ENCODE data around the gene SLBP. TPM values are rescaled to one million over a fixed set of nuclear protein-coding genes. Genes with fewer than 3 reads are reported as not detected.

Gene SLBP
- total and polyA plus RNA-seq, 2 of the 8 experiments (the other 6 are each of a cell fraction or from before 2014, with no cell fraction given), result 44.1 to 49.0 TPM

- Histone ChIP-seq H2BK15ac (ENCODE audit: low read length) (no peak overlapping the region), H3K79me2 (ENCODE audit: control insufficient read depth in 1 of 2, insufficient read depth in 2 of 2, low read length in 2 of 2) (no peaks in the 10 kb centered on the region), H3K9ac (replicated peaks in 1 of 4; ENCODE audit: extremely low read depth in 1 of 4, low read depth in 3 of 4, low read length in 3 of 4) (no peak overlapping the region), H3K56ac (replicated peaks; ENCODE audit: insufficient read length, low read depth, low read length) (no peak overlapping the region), H3K4me2 (ENCODE audit: insufficient read depth in 1 of 2, low read depth in 2 of 2, low read length in 2 of 2) (no peak overlapping the region), H3K4ac (replicated peaks; ENCODE audit: insufficient read length, low read depth, low read length) (no peak overlapping the region), H2AFZ (ENCODE audit: low read length) (no peak overlapping the region), H3K79me1 (ENCODE audit: low read depth, low read length) (no peaks in the 10 kb centered on the region; the same call in 1 of the 2 replicates), H3K27ac (ENCODE audit: low read depth, low read length) (no peak overlapping the region), H4K8ac (ENCODE audit: extremely low read depth, insufficient read depth, low read length) (no peak overlapping the region), H2BK120ac (replicated peaks; ENCODE audit: low read depth, low read length) (no peak overlapping the region), H4K20me1 (replicated peaks in 1 of 2; ENCODE audit: control insufficient read depth in 1 of 2, insufficient read depth in 2 of 2, low read length in 2 of 2) (no peaks in the 10 kb centered on the region), H3K36me3 (ENCODE audit: control insufficient read depth in 2 of 4, insufficient read depth in 4 of 4, low read length in 3 of 4) (no peaks in the 10 kb centered on the region), H3K23me2 (ENCODE audit: low read depth, low read length) (no peaks in the 10 kb centered on the region), H3K27me3 (replicated peaks in 1 of 4; ENCODE audit: control insufficient read depth in 3 of 4, extremely low read depth in 1 of 4, insufficient read depth in 3 of 4, low read length in 3 of 4) (no peaks in the 10 kb centered on the region), H2BK5ac (ENCODE audit: low read depth, low read length) (no peak overlapping the region), H4K91ac (replicated peaks; ENCODE audit: insufficient read length, low read length) (no peak overlapping the region), H2AK5ac (ENCODE audit: low read depth, low read length) (no peak overlapping the region), H4K5ac (ENCODE audit: insufficient read length, low read depth, low read length) (no peak overlapping the region), H3K9me3 (ENCODE audit: insufficient read depth in 2 of 2, low read depth in 1 of 2, low read length in 1 of 2) (no peaks in the 10 kb centered on the region), H3K18ac (ENCODE audit: extremely low read depth, low read length) (no peak overlapping the region), H3K4me1 (replicated peaks in 1 of 4; ENCODE audit: control insufficient read depth in 3 of 4, insufficient read depth in 4 of 4, low read length in 3 of 4) (peaks cover 0 to 3% (median 2%) of the 10 kb centered on the region in 4 experiments; a peak in 2 of 7 replicates), H2BK20ac (ENCODE audit: low read length) (no peak overlapping the region), H3K14ac (ENCODE audit: insufficient read length) (no peak overlapping the region), H3K4me3 (ENCODE audit: extremely low read depth in 1 of 4, insufficient read depth in 2 of 4, low read depth in 3 of 4, low read length in 4 of 4) (no peak overlapping the region), H2BK12ac (ENCODE audit: low read depth, low read length) (0 out of 2 replicates have a peak overlapping the region, but pooled peaks have one; percentile 1), H3K23ac (ENCODE audit: insufficient read length) (no peak overlapping the region)
- CTCF ChIA-PET (ENCODE audit: partially characterized antibody), result interaction anchor here (0.7 to 1.7 kb wide), 2 partner anchors 16 to 45 kb away, joined by 3 to 5 read pairs; no protein-coding TSS in a partner anchor
- FAIRE-seq (no peak), DNase-seq (ENCODE audit: low read depth in 1 of 2, low spot score in 2 of 2) (no peak)
- TF ChIP-seq RAD21 (IDR thresholded peaks at IDR 0.05 in 1 of 2, conservative IDR thresholded peaks at IDR 0.05 in 1 of 2; ENCODE audit: low read depth in 2 of 2, low read length in 2 of 2) (peak; percentile 4 to 33; a peak in 2 of 4 replicates), SP2 (IDR thresholded peaks at IDR 0.05; ENCODE audit: low read length) (no peak), BACH1 (IDR thresholded peaks at IDR 0.05; ENCODE audit: low read length) (no peak)
- 88% methylated on average over 14 of the region's 14 CpGs; no CpG with 5 or more reads in 1 of the 2 experiments for WGBS, 2 experiments (ENCODE audit: extremely low coverage in 1 of 2, insufficient coverage in 1 of 2, insufficient read length in 1 of 2, insufficient replicate concordance in 2 of 2, low coverage in 1 of 2, low lambda C conversion rate in 2 of 2, missing lambda C conversion rate in 1 of 2)
- POLR2A ChIA-PET (ENCODE audit: partially characterized antibody), result no interaction called here
Measured at GRCh38 chr4:1661695-1662094, 50.4 kb downstream of the SLBP start.

Measured in H1 (cell line).